ENCODE measurements around the gene SAAL1. TPM values are rescaled to one million over a fixed set of nuclear protein-coding genes. Genes with fewer than 3 reads are reported as not detected.

SAAL1 gene
- polyA plus RNA-seq, 1 donor from 2014 or later = 66.2 TPM

DNA sequence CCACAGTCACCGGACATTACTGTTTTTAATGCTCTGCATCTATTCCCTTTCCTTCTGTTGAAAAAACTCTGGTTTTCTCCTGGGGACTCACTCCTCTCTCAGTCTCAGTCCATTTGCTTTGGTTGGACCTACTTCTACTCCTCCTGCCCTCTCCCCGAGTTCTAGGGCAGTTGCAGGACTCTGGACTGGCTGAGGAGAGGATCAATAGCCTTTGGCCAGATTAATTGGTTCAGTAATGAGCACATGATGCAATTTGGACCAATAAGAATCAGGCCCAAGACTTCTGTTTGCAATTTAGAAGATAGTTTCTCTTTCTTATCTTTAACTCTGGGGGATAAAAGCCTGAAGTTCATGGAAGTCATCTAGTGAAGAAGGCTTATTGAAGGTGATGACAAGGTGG lies 44.5 kb downstream of the SAAL1 start:
- H3K36me3 ChIP-seq (ENCODE audit: insufficient read depth, low read length) = no peaks in the 10 kb centered on the region
- H4K20me1 ChIP-seq (ENCODE audit: insufficient read depth) = no peaks in the 10 kb centered on the region
- no peaks in the 10 kb centered on the region for H3F3A ChIP-seq (ENCODE audit: insufficient read depth, low read length, poor library complexity, severe bottlenecking)
- no peaks in the 10 kb centered on the region for H3K9me3 ChIP-seq (ENCODE audit: low read length)
- H3K79me2 ChIP-seq (replicated peaks; ENCODE audit: insufficient read depth, low read length) = no peaks in the 10 kb centered on the region
- H3K9me2 ChIP-seq (ENCODE audit: insufficient read depth, low read length) = no peaks in the 10 kb centered on the region
- TF ChIP-seq SMC3 (conservative IDR thresholded peaks at IDR 0.05; ENCODE audit: poor library complexity) (no peak), MXI1 (conservative IDR thresholded peaks at IDR 0.05; ENCODE audit: poor library complexity, severe bottlenecking) (no peak), EZH2 (IDR thresholded peaks at IDR 0.05; ENCODE audit: borderline replicate concordance, insufficient read depth, low read length, poor library complexity, severe bottlenecking) (no peak), EP300 (conservative IDR thresholded peaks at IDR 0.05; ENCODE audit: poor library complexity, severe bottlenecking) (no peak), REST (IDR thresholded peaks at IDR 0.05; ENCODE audit: borderline replicate concordance) (no peak), POLR2AphosphoS5 (IDR thresholded peaks at IDR 0.05) (no peak), RAD21 (conservative IDR thresholded peaks at IDR 0.05) (no peak), TAF1 (IDR thresholded peaks at IDR 0.05; ENCODE audit: low read depth) (no peak)
- TF ChIP-seq, protein P1, sequence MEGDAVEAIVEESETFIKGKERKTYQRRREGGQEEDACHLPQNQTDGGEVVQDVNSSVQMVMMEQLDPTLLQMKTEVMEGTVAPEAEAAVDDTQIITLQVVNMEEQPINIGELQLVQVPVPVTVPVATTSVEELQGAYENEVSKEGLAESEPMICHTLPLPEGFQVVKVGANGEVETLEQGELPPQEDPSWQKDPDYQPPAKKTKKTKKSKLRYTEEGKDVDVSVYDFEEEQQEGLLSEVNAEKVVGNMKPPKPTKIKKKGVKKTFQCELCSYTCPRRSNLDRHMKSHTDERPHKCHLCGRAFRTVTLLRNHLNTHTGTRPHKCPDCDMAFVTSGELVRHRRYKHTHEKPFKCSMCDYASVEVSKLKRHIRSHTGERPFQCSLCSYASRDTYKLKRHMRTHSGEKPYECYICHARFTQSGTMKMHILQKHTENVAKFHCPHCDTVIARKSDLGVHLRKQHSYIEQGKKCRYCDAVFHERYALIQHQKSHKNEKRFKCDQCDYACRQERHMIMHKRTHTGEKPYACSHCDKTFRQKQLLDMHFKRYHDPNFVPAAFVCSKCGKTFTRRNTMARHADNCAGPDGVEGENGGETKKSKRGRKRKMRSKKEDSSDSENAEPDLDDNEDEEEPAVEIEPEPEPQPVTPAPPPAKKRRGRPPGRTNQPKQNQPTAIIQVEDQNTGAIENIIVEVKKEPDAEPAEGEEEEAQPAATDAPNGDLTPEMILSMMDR (IDR thresholded peaks at IDR 0.05; ENCODE audit: poor library complexity, severe bottlenecking) = no peak
- no peak overlapping the region for H2AFZ ChIP-seq (ENCODE audit: low read depth, low read length)
- no peak overlapping the region for H3K27ac ChIP-seq (ENCODE audit: low read length)
- H3K4me3 ChIP-seq (ENCODE audit: low read length) = no peak overlapping the region
- no peak overlapping the region for H3K9ac ChIP-seq (ENCODE audit: low read length)
- H3K27me3 ChIP-seq (ENCODE audit: insufficient read depth, low read depth, low read length) = no peaks in the 10 kb centered on the region
- no peak overlapping the region for H3K4me2 ChIP-seq (ENCODE audit: low read length)

DNA sequence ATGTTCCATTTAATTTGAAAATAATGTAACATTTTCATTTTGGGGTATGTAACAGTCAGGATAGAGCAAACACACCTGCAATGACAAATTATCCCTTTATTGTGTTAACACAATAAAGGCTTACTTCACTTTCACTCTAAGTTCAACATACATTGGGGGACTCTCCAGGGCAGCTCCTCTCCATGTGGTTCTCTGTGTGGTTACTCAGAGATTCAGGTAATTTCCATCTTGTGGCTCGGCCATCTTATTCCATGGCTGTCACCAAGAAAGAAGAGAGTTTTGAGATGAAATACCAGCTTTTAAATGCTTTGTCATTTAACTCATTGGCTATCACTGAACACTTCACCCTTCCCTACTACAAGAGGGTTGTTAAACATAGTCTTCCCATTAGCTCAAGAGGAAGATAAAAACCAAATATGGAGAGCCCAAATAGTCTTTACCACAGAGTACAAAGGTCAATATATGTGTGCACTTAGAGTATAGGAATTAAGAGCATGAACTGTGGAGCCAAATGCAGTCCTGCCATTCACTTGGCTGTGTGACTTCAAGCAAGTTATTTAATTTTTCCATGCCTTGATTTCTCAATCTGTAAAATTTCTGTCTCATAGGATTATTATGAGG lies 49.2 kb downstream of the SAAL1 start:
- no peaks in the 10 kb centered on the region for H4K20me1 ChIP-seq (ENCODE audit: insufficient read depth)
- no peak overlapping the region for H3K4me2 ChIP-seq (ENCODE audit: low read length)
- no peak overlapping the region for H3K9ac ChIP-seq (ENCODE audit: low read length)
- H3K27me3 ChIP-seq (ENCODE audit: insufficient read depth, low read depth, low read length) = no peaks in the 10 kb centered on the region
- TF ChIP-seq EP300 (conservative IDR thresholded peaks at IDR 0.05; ENCODE audit: poor library complexity, severe bottlenecking) = no peak
- no peak for TF ChIP-seq POLR2AphosphoS5 (IDR thresholded peaks at IDR 0.05)
- TF ChIP-seq, protein P1 (IDR thresholded peaks at IDR 0.05; ENCODE audit: poor library complexity, severe bottlenecking) = no peak
- no peak for TF ChIP-seq MXI1 (conservative IDR thresholded peaks at IDR 0.05; ENCODE audit: poor library complexity, severe bottlenecking)
- no peak for TF ChIP-seq RAD21 (conservative IDR thresholded peaks at IDR 0.05)
- TF ChIP-seq EZH2 (IDR thresholded peaks at IDR 0.05; ENCODE audit: borderline replicate concordance, insufficient read depth, low read length, poor library complexity, severe bottlenecking) = no peak
- TF ChIP-seq SMC3 (conservative IDR thresholded peaks at IDR 0.05; ENCODE audit: poor library complexity) = no peak
- TF ChIP-seq REST (IDR thresholded peaks at IDR 0.05; ENCODE audit: borderline replicate concordance) = no peak
- H3F3A ChIP-seq (ENCODE audit: insufficient read depth, low read length, poor library complexity, severe bottlenecking) = no peaks in the 10 kb centered on the region
- no peaks in the 10 kb centered on the region for H3K36me3 ChIP-seq (ENCODE audit: insufficient read depth, low read length)
- no peak overlapping the region for H2AFZ ChIP-seq (ENCODE audit: low read depth, low read length)
- H3K27ac ChIP-seq (ENCODE audit: low read length) = no peak overlapping the region
- H3K9me3 ChIP-seq (ENCODE audit: low read length) = no peaks in the 10 kb centered on the region
- H3K79me2 ChIP-seq (replicated peaks; ENCODE audit: insufficient read depth, low read length) = no peaks in the 10 kb centered on the region
- H3K4me3 ChIP-seq (ENCODE audit: low read length) = no peak overlapping the region
- no peaks in the 10 kb centered on the region for H3K9me2 ChIP-seq (ENCODE audit: insufficient read depth, low read length)
